ENCODE results near the gene FARSA.
"Not testable (repeated sequence)": the region's sequence is repeated elsewhere in the genome, so short reads cannot be mapped to it uniquely, and the experiment has no call there.

The FARSA gene

DNA sequence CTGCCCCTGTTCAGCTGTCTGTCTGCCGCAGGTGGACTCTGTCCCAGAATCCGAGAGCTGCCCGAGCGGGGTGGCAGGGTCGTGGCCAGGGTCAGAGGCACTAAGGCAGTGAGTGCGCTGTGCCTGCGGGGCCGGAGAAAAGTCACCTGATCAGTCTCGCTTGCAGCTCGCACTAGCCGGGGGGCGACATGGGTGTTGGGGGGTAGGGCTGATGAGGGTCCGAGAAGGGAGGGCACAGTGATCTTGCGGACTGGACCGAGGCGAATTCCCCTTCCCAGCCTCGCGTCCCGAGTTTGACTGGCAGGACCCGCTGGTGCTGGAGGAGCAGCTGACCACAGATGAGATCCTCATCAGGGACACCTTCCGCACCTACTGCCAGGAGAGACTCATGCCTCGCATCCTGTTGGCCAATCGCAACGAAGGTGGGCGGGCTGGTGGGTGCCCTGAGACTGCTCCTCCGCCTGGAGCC, 41.9 kb downstream of the FARSA start:
- no peak for DNase-seq (ENCODE audit: low read depth in 1 of 2, low spot score in 1 of 2)

DNA sequence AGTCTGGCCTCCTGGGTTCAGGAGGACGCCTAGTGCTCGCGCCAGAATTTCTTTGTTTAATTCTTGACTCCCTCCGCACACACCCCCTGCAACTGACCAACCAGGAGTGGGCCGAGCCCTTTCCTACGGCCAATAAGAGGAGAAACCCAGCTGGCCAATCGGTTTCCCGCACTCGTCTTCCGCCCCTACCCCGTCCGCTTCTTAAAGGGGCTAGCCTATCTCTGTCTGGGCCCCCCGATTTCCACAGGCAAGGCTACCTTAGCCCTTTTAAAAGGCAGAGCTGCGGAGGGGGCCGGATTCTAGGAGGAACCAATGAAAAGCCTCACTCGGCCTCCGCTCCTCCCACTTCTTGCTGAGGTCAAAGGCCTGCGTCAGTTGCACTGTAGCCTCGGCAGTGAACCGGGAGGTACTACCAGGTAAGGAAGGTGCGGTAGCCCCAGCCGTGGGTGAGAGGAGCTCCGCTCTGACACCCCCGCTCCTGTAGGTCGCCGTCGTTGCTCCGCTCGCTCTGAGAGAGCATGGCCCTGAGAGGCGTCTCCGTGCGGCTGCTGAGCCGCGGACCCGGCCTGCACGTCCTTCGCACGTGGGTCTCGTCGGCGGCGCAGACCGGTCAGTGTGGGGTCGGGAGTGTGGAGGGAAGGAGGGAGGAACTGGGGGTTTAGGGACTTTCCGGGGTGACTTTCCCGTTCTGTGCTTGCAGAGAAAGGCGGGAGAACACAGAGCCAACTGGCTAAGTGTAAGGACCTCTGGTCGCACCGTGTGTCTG, 42.5 kb downstream of the FARSA start, which contains the start of gene GCDH:
GCDH (plus strand) TSS at position 374 of the 766 bp plus-strand sequence; CDS start at position 519, 145 bp downstream.
- peak; percentile 80 to 98 for DNase-seq (ENCODE audit: low read depth in 1 of 2, low spot score in 1 of 2)

DNA sequence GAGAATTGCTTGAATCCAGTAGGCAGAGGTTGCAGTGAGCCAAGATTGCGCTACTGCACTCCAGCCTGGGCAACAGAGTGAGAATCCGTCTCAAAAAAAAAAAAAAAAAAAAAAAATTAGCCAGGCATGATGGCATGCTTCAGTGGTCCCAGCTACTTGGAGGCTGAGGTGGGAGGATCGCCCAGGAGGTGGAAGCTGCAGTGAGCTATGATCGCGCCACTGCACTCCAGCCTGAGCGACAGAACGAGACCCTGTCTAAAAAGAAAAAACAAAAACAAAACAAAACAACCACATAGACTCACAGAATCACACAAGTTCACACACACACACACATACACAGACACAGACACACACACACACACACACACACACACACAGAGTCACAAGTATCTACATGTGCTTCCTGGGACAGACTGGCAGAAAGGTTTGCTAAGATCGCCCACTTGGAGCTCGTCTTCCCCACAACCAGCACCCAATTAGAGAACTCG, 43.2 kb downstream of the FARSA start:
- DNase-seq (ENCODE audit: low read depth in 1 of 2, low spot score in 1 of 2), result not testable (repeated sequence)

DNA sequence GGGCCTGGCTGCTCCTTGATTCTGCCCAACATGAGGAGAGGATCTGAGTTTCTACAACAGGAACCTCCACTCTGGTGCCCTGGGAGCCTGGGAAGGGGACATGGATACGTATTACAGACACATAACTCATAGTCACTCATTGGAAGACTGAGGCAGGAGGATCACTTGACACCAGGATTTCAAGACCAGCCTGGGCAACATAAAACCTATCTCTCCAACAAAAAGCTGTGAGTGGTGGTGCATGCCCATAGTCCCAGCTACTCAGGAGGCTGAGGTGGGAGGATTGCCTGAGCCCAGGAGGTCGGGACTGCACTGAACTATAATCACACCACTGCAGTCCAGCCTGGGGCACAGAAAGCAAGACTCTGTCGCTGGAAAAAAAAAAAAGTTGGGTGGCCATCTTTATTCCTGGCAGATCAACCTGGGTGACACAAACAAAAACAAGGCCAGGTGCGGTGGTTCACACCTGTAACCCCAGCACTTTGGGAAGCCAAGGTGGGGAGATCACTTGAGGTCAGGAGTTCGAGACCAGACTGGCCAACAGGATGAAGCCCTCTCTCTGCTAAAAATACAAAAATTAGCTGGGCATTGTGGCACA, 45.4 kb downstream of the FARSA start:
- DNase-seq (ENCODE audit: low read depth in 1 of 2, low spot score in 1 of 2), result no peak

DNA sequence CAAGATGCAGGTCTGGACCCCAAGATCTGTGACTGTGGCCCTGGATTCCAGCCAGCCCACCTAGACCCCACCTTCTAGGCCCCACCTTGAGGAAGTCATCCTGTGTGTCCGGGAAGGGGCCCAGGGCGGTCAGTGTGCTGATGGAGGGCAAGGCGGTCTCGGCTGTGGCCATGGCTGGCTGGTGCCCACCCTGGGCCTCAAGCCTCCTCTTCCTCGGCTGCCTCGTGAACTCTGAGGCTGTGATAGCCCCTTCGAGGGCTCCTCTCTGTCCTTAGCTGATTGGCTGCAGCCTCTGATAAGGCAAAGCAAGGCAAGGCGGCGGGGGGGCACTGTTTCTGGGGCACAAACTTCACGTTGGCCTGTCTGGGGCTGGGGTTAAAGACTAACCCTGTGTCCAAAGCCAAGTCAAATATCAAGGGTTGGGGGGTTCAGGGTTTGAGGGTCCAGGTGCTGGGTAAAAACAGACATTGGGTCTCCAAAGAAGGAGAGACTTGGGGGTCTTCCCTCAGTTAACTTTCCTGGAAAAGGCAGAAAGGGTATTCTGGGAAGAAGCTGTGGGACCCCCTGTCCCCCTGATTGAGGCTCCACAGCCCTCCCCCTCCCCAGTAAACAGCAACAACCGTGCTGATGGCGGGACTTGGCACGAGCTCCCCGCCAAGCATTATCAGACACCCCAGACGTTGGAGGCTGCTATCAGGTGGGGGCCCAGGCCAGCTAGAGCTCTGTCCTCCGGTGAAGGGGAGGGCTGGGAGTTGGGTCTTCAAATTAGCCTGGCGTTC, 46.4 kb downstream of the FARSA start, which contains the start of gene KLF1:
KLF1 (minus strand) TSS at position 233 of the 779 bp plus-strand sequence; CDS start at position 172, 61 bp downstream.
- no peak for DNase-seq (ENCODE audit: low read depth in 1 of 2, low spot score in 1 of 2)

DNA sequence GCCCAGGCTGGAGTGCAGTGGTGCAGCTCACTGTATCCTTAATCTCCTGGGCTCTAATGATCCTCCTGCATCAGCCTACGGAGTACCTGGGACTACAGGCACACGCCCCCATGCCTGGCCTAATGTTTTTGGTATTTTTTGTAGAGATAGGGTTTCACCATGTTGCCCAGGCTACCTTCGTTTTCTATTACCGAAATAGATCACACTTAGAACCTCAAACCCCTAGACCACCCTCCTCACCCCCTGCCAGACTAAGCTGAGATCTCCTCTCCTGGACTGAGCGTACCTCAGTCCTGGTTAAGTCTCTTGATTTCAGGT, 46.9 kb downstream of the FARSA start:
- no peak for DNase-seq (ENCODE audit: low read depth in 1 of 2, low spot score in 1 of 2)

DNA sequence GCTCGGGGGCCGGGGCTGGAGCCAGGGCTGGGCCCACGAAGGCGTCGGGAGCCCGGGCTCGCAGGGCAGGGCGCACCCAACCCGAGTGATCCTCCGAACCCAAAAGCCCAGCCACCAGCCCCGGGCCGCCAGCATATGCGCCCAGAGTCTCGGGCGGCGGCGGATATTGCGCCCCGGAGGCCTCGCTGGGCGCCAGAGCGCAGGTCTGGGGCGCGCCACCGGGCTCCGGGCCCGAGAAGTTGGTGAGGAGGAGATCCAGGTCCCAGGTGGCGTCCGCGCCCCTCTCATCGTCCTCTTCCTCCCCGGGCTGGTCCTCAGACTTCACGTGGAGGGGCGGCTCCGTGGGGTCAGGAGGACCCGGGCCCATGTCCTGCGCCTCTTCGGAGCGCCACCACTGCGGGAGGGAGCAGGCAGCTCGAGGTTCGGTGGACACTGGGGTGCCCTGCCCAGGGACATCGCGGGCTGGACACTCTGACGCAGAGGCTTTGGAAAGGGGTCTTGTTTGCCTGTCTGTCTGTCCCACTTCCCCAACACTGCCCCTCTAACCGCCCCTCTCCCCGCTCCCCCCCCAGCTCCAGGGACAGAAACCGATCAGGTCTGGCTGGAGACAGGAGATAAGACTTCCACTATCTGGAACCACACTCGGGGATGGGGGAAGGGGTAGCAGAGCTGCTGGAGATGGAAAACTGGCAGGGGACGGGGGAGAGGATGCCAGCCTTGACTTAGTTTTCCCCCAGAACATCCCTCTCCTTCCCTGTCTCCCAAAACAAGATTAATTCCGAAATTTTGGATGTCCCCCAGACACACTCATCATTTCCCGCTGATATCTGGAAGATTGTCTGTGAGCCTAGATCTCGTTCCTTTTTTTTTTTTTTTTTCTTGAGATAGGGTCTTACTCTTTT, 47.5 kb downstream of the FARSA start:
- DNase-seq (ENCODE audit: low read depth in 1 of 2, low spot score in 1 of 2), result no peak

DNA sequence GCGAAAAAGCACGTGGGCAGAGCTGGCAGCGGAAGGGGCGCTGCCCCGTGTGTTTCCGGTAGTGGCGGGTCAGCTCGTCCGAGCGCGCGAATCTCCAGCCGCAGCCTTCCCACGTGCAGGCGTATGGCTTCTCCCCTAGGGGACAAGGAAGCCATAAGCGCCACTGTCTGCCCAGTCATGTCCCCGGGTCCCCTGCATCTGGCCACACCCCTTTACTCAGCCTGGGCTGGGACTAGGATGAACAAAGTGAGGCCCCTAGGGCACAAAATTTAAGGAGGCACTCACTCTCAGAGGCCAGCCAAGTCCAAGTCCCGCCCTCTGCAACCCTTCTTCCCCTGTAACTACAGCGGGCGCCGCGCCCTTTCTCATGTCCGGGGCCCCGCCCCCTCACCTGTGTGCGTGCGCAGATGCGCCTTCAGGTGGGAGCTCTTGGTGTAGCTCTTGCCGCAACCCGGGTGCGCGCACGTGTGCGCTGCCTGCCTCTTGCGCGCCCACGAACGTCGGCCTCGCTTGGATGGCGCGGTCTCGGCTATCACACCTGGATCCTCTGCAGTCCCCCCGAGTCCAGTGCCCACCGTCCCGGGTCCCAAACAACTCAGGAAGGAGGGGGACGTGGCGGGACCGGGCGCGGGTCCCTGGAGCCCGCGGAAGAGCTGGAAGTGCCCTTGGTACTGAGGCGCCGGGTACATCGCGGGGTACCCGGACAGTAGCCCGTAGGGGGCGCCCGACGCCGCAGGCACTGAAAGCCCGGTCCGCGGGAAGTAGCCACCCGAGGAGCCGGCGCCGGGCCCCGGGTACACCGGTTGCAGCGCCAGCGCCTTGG, 48.4 kb downstream of the FARSA start:
- peak; percentile 75 to 82 for DNase-seq (ENCODE audit: low read depth in 1 of 2, low spot score in 1 of 2)

DNA sequence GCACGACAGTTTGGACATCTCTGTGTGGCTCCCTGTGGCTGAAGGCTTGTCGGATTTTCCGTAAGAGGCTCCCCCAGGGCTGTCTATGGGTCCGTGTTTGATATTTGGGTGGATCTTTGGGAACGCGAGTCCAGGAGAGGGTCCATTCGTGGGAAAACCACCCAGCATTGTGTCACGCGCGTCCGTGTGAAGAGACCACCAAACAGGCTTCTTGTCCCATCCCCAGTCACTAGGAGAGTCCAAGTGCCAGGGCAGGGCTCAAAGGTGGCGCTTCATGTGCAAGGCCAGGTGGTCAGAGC, 48.9 kb downstream of the FARSA start:
- DNase-seq (ENCODE audit: low read depth in 1 of 2, low spot score in 1 of 2), result no peak

DNA sequence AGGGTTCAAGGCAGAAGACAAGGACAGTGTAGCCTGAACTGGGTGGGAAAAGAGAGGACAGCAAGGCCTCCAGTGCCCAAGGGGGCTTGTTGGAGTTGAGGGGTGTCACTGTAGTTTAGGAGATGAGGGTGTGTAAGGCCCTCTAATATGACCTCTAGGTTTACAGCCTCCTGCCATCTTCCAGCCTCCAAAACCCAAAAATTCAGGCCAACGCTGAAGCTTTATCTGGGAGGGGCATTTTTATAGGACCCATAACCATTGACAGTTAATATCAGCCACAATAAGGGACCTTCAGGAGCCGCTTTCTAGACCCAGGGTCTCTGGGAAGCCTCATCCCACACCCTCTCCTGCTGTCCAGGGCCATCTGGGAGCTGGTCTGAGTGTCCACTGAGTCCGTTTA, 49.3 kb downstream of the FARSA start:
- DNase-seq (ENCODE audit: low read depth in 1 of 2, low spot score in 1 of 2), result no peak

DNA sequence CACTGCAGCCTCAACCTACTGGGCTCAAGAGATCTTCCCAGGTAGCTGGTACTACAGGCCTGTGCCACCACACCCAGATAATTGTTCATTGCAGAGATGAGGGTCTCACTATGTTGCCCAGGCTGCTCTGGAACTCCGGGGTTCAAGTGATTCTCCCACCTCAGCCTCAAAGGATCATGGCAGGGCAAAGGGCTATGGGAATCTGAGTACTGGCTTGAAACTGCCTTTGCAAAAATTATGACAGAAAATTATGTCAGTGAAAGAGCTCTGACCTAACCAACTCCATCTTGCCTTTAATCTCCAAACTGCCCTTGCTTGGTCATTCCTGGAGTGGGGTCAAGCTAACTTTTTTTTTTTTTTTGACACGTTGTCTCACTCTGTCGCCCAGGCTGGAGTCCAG, 50.9 kb downstream of the FARSA start:
- no peak for DNase-seq (ENCODE audit: low read depth in 1 of 2, low spot score in 1 of 2)

DNA sequence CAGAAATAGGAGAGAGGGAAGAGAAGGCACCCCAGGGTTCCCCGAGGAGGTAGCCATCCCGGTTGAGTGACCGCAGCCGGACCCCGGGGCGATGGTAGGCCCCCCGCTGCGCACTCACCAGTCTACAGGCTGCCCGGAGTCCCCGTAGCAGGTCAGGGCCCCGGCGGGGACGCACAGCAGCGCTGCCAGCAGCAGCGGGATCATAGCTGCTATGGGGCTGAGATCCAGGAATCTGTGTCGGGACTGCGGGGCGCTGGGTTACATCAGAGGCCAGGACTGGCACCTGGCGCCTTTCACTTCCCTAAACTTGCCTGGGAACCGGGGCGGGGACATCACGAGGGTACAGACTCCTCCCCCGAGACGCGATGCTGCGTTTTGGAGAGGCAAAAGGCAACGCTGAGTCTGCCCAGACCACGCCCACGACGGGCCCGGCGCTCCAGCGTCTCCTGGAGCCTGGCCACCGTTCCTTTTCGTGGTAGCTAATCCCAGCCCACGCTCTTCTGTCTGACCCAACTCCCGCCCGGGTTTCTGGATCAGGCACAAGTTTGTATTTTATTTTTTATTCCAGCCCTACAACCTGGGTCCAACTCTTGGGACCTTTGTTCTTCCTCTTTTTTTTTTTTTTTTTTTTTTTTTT, 52.2 kb downstream of the FARSA start, which contains the start of gene DNASE2:
DNASE2 (minus strand) TSS at position 278 of the 637 bp plus-strand sequence; CDS start at position 204, 74 bp downstream.
- DNase-seq (ENCODE audit: low read depth in 1 of 2, low spot score in 1 of 2), result peak; percentile 73 to 84

DNA sequence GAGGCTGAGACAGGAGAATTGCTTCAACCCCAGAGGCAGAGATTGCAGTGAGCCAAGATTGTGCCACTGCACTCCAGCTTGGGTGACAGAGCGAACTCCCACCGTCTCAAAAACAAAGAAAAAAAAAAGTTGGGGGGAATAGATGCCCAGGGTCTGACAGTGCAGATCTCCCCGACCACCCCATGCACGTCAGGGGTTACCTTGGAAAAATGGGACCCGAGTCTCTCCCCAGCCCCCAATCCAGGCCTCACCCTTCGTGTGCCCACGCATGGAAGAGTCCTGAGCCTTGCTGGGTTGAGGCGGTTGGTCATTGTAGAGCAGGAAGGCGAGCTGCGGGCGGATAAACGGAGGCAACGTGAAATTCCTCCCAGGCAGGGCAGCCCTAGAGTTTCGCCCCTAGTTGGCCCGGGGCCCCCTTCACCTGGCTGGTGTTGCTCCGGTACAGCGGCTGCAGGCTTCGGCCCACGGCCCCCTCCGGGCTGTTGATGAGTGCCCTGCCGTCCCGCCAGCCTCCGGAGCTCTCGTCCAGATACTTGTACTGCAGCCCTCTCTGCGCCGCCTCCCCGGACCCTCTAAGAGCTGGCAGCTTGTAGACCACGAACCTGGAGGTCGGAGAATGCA, 52.9 kb downstream of the FARSA start:
- DNase-seq (ENCODE audit: low read depth in 1 of 2, low spot score in 1 of 2), result no peak

DNA sequence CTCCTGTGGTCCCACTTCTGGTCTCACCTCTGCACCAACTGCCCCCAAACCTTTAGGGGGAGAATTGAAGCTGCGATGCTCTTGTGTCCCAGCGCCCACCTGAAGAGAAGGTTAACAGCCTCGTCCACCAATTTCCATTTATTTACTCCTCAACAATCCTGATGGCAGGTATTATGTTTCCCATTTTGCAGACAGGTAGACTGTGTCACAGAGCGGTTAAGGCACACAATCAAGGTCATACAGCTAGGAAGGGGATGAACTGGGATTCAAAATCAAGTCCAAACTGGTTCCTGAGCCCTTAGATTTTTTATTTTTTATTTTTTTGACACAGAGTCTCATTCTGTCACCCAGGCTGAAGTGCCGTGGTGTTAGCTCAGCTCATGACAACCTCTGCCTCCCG, 58.4 kb downstream of the FARSA start:
- no peak for DNase-seq (ENCODE audit: low read depth in 1 of 2, low spot score in 1 of 2)

DNA sequence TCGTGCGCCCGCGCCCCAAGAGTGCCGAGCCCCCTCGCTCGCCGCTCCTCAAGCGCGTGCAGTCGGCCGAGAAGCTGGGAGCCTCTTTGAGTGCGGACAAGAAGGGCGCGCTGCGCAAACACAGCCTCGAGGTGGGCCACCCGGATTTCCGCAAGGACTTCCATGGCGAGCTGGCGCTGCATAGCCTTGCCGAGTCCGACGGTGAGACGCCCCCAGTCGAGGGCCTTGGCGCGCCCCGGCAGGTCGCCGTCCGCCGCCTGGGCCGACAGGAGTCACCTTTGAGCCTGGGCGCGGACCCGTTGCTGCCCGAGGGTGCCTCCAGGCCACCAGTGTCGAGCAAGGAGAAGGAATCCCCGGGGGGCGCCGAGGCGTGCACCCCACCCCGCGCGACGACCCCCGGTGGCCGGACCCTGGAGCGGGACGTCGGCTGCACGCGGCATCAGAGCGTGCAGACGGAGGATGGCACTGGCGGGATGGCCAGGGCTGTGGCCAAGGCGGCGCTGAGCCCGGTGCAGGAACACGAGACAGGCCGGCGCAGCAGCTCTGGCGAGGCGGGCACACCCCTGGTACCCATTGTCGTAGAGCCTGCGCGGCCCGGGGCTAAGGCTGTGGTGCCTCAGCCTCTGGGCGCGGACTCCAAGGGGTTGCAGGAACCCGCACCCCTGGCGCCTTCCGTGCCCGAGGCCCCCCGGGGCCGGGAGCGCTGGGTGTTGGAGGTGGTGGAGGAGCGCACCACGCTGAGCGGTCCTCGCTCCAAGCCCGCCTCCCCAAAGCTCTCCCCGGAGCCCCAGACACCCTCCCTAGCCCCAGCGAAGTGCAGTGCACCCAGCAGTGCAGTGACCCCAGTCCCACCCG, 59.4 kb downstream of the FARSA start:
- DNase-seq (ENCODE audit: low read depth in 1 of 2, low spot score in 1 of 2), result no peak

DNA sequence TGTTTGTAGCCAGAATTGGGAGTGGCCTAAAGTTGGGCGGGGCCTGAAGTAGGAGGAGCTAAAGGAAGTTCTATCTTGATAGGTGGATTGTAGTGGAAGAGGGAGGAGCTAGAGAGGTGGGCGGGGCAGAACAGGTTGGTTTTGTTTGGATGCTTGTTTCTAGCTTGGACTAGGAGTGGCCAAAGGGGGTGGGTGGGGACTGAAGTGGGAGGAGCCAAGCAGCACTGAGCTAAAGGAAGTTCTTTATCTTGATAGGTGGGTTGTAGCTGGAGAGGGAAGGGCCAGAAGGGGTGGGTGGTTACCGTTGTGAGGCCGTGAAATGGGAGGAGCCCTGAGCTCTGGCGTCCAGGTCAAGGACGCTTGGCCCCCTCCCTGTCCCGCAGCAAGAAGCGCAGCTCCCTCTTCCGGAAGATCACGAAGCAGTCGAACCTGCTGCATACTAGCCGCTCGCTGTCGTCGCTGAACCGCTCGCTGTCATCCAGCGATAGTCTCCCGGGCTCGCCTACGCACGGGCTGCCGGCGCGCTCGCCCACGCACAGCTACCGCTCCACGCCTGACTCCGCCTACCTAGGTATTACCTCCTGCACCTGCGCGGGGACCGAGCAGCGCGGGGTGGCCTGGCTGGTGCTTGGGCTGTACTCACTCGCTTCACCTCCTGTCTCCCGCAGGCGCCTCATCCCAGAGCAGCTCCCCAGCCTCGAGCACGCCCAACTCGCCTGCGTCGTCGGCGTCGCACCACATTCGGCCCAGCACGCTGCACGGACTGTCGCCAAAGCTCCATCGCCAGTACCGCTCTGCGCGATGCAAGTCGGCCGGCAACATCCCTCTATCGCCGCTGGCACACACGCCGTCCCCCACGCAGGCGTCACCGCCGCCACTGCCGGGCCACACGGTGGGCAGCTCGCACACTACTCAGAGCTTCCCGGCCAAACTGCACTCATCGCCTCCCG, 60.3 kb downstream of the FARSA start:
- no peak for DNase-seq (ENCODE audit: low read depth in 1 of 2, low spot score in 1 of 2)
